Activated CD8-positive, alpha-beta memory T cell treated with anti-CD3 and anti-CD28 coated beads for 36 hours (primary cell): ENCODE results near the gene PPP2R5C. TPM values are rescaled to one million over a fixed set of nuclear protein-coding genes. Genes with fewer than 3 reads are reported as not detected.

ENCODE experiments used
- CTCF ChIA-PET: fragments of 350-600 bp; sonication (Branson Sonifier 250); formaldehyde crosslinking; loops from one replicate; lab custom pipeline; 2021; ENCODE audit warnings: antibody characterized with exemption; lab: Charles Lee
- POLR2A ChIA-PET: fragments of 350-600 bp; sonication (Branson Sonifier 250); formaldehyde crosslinking; loops from one replicate; lab custom pipeline; 2021; ENCODE audit warnings: antibody characterized with exemption; lab: Charles Lee
- total RNA-seq, 2 experiments: library from RNA; stranded (reverse); gene quantifications; one replicate each; pipeline ENCODE4 v1.2.3, GENCODE V29; 2021

The PPP2R5C gene
- total RNA-seq, 2 experiments from 2014 or later = 222 to 242 TPM

DNA sequence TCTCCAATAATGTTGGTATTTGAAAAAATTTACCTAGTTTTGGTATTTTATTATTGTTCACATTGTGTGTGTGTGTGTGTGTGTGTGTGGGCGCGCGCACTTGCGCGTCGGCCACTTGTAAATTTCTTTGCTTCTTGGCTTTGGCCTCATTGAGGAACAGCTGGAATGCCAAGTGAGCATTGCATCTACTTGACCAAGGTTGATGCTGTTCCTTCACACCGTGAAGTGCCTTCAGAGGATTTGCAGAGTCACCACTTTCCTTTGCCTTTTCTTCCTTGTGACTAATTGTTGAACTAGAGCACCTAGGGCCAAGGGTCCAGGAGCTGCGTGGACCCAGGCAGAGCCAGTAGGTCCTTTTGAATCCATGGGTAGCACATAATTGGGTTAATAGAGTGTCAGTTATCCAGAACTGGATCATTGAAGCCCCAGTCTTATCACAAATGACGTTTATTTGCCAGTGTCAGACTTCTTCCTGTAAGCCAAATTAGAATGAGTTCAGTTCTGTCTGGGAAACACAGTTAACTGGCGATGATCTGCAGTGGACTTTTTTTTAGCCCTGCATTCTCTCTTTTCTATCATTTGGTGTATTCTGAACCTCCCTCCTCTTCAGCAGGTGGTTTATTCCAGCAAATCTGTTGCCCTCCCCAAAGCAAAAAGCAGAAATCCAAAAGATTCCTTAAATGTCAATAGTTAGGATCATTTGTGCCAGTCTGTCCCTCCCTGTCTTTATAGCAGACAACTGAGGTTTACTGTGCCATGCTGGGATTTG lies 2.6 kb downstream of the PPP2R5C start:
- ChIA-PET POLR2A (interaction anchor here (0.6 to 0.9 kb wide), 3 partner anchors 45 to 188 kb away, joined by 3 read pairs; no protein-coding TSS in a partner anchor), CTCF (interaction anchor here (1.1 to 1.5 kb wide), 2 partner anchors 26 to 187 kb away, joined by 3 read pairs; no protein-coding TSS in a partner anchor)

DNA sequence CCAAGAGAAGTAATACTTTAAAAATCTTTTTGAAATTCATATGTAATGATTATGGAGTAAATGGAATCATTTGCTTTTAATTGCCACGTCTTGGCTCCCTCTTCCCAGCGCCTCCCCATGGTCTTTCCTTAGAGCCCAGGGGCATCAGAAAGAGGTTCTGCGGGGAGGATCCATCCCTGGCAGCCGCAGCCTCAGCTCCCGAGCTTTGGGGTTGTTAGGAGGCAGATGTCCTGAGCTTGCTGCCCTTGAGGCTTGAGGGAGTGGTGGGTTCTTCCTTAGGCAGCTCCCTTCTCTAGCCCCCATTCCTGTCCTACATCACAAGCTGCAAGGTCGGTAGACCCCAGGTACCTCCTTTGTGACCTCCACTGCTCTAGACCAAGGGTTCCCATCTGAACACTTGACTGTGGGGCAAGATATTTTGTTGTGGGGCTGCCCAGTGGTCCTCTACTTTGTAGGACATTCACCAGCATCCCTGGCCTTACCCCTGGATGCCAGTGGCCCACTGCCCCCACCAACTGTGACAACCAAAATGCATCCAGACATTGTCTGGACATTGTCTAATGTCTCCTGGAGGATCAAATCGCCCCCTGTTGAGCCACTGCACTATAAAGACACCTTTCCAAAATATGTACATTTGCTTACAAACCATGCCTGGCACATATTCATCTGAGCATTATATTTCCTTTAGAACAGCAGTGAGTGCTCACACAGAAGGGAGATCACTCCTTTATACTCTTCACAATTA lies 6.3 kb downstream of the PPP2R5C start:
- POLR2A ChIA-PET = interaction anchor here (0.5 kb wide), 1 partner anchor 30 kb away, joined by 4 read pairs; no protein-coding TSS in a partner anchor
- CTCF ChIA-PET = interaction anchor here (1.1 to 1.4 kb wide), 2 partner anchors 24 to 61 kb away, joined by 3 read pairs; no protein-coding TSS in a partner anchor

DNA sequence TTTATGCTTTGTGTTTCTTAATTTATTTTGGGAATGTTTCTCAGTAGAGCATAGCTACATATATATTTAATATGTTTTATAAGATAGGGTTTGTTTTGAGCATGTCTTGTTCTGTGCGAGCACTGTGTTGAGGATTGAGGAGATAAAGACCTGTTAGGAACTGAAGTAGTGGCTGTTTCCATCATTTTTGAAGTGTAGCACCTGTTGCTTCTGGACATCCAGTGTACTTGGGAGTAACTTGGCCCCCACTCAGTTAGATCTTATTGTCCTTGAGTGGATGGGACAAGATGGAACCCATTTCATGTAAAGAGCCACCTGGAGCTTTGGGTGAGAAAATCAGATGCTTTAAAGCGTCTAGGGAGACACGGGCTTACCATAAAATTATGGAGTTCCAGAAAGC lies 8.7 kb downstream of the PPP2R5C start:
- CTCF ChIA-PET = interaction anchor here (0.8 to 2.8 kb wide), 20 partner anchors 9 to 179 kb away, joined by 3 to 28 read pairs (median 4); no protein-coding TSS in a partner anchor
- POLR2A ChIA-PET = interaction anchor here (0.6 to 1.0 kb wide), 3 partner anchors 7 to 109 kb away, joined by 3 to 4 read pairs (median 3); no protein-coding TSS in a partner anchor

DNA sequence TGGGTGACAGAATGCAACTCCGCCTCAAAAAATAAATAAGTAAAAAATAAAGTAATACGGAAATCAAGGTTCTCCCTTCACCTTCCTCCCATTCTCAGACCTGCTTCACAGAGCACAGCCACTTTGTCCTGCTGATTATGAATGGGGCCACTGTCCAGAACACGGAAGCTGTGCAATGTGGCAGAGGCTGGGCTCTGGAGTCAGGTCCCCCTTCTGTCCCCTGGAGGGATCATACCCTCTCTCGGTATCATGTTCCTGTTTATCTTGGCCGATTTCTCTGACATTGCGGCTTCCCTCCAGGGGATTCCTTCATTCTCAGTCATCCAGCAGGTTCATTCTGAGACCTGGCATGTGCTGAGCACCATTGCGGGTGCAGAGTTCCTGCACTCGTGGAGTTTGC lies 11.3 kb downstream of the PPP2R5C start:
- POLR2A ChIA-PET = no interaction called here
- CTCF ChIA-PET = interaction anchor here (1.0 kb wide), 1 partner anchor 10 kb away, joined by 3 read pairs; no protein-coding TSS in a partner anchor

DNA sequence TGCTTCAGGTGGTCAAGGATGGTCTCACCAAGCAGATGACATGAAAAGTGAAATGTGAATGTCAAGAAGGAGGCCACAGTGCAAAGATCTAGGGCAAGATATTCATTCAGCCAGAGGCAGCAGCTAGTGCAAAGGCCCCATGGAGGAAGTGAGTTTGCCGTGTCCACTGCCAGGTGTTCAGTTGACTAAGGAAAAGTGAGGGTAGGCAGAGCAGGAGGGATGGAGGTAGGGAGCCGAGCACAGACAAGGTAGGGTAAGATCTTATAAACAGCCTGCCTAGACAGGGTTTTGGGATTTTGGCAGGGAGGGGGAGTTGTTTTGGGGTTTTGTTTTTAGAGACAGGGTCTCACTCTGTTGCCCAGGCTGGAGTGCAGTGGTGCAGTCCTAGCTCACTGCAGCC lies 11.9 kb downstream of the PPP2R5C start:
- POLR2A ChIA-PET = no interaction called here

DNA sequence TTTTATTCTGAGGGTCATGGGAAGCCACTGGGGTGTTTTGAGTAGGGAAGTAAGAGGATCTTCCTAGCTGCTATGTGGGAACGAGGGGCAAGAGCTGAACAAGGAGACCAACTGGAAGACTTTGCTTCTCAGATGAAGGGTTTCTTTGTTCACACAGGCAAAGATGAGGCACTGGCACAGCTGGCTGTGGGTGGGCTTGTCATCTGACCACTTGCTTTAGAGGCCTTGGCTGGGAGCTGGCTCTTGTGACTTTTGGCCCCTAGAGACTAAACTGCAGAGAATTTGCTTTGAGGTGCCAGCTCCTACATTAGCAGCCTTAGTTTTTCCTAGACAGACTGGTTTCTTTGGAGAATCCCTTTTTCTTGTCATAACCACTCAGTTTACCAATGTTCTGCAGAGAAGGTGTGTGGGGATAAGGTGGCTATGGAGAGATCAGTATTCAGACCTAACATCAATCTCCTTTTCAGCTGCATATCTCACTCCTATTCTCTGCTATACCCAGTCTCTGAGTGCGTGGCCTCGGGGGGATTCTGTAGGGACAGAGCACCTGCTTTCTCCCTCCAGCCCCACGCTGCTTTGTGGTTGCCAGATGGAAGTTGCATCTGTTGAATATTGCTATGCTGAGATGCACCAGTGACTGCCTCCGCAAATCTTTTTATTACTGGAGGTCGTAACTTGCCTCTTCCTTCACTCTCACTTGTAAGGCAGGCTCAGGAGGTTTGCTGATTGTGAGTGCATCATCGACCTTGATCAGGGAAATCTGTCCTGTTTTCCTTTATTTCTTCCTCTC lies 12.7 kb downstream of the PPP2R5C start:
- ChIA-PET CTCF (no interaction called here), POLR2A (no interaction called here)

More for the DNA sequence above, 11.9 kb downstream of the PPP2R5C start:
- CTCF ChIA-PET = interaction anchor here (1.0 kb wide), 1 partner anchor 10 kb away, joined by 3 read pairs; no protein-coding TSS in a partner anchor

DNA sequence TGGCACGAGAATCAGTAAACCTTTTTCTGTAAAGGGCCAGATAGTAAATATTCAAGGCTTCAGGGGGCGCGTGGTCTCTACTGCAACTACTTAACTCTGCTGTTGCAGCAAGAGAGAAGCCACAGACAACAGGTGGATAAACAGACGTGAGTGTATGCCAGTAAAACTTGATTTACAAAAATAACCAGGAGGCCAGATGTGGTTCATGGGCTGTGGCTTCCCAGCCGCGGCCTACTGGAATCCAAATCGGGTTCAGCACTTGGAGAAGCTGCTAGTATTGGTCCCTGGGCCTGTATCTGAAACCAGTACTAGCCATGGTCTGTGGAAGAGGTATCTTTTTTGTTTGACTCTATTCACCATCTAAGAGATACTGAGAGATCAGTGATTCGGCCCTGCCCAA lies 13.3 kb downstream of the PPP2R5C start:
- ChIA-PET CTCF (no interaction called here), POLR2A (no interaction called here)

DNA sequence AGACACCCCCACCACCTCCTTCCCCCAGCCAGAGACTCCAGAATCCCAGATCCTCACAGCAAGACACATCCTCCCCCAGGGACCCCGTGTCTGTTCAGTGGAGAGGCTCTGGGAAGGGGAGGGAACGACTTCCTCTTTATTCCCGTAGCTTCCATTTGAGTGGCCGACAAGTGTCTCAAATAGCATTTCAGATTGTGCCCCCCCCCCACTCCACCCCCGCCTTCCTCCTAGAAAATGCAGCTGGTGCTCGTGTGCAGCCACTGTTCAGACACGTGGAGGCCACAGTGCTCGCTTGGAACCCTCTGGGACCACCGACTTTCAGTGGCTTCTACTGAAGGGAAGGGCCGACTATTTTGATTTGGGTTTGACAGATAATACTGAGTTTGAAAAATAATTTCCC lies 14.3 kb downstream of the PPP2R5C start:
- POLR2A ChIA-PET = no interaction called here

DNA sequence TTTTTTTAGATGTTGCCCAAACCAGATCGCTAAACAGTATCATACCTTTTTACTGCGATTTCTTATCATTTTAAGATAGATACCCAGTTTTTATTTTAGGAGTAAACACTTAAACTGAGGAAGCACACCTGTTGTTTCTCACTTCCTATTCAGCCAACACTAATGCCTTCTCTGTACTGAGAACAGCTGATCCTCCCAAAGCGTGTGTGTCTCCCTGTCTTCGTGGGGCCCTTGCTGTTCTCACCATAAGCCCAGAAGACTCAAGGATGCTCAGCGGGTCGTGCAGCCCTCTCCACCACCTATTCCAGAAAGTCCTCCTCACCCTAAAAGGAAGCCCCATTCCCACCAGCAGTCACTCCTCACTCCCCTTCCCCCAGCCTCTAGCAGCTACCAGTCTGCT lies 14.8 kb downstream of the PPP2R5C start:
- ChIA-PET CTCF (interaction anchor here (0.6 kb wide), 1 partner anchor 33 kb away, joined by 3 read pairs; no protein-coding TSS in a partner anchor), POLR2A (interaction anchor here (0.6 kb wide), 1 partner anchor 184 kb away, joined by 3 read pairs; no protein-coding TSS in a partner anchor)

More for the DNA sequence above, 14.3 kb downstream of the PPP2R5C start:
- CTCF ChIA-PET = interaction anchor here (0.6 kb wide), 1 partner anchor 34 kb away, joined by 3 read pairs; no protein-coding TSS in a partner anchor

DNA sequence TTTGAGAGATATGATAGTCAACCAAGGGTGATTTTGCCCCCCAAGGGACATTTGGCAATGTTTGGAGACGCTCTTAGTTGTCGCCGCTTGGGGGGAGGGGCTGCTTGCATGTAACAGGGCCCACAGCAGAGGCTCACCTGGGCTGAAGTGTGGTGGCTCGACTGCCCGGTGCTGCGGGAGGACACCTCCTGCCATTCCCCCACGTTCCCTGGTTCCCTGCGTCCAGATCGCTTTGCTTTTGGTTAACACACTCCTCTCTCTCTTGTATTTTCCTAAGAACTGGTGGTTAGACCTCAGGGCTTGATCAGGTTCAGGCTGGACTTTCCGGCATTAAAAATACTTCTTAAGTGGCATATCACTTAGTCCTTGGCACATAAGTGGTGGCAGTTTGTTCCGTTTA lies 18.9 kb downstream of the PPP2R5C start:
- ChIA-PET CTCF (interaction anchor here (1.3 kb wide), 1 partner anchor 12 kb away, joined by 3 read pairs; no protein-coding TSS in a partner anchor), POLR2A (interaction anchor here (1.0 kb wide), 1 partner anchor 29 kb away, joined by 4 read pairs; no protein-coding TSS in a partner anchor)

DNA sequence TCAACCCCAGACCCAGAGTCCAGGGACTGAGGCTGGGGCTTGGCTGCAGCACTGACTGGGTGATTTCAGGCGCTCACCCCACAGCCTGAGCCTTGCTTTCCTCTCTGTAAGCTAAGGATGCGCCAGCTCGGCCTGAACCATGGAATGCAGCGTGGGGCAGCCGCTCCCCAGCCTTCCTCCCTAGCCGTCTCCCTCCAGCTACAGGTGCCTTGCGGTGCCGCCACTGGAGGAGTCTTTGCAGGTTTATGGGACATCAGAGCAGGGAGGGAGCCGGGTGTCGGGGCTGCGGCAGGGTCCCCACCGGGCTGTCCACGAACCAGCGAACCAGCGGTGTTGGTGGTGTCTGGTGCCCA lies 19.4 kb downstream of the PPP2R5C start:
- POLR2A ChIA-PET = interaction anchor here (1.0 kb wide), 2 partner anchors 12 to 28 kb away, joined by 3 to 4 read pairs; no protein-coding TSS in a partner anchor

DNA sequence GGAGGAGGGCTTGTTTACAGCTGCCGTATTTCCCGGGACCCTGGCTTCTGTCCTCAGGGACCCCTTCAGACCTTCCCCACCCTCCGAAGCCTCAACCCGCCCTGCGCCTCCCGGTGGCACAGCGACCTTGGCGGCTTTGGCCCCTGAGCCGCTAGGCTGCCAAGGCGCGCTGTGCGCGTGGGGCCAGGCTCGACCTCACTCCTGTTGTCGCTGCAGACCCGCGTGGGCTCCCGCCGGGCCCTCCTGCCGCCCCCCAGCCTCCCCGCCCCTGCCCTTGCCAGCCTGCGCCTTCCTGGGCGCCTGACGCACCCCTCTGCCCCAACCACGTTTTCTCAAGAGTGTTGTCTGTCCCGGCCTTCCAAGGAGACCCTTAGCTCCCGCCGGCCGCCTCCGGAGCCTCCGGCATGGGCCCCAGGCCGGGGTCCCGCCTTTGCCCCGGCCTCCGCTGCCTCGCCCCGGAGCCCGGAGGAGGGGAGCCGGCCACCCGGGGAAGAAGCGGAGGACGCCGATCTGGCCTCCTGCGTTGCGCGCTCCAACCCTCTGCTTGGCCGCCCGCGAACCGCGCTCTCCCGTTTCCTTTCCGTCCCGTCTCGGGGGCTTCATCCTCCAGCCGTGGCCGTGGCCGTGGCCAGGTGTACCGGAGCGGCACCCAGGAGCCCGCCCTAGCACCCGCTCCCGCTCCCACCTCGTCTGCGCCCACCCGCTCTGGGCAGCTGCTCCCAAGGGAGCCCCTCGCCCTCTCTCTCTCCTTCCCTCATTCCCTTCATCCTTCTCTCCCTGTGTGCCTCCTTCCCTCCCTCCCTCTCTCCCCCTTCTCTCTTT lies 19.9 kb downstream of the PPP2R5C start:
- ChIA-PET CTCF (interaction anchor here (0.7 to 1.3 kb wide), 2 partner anchors 10 to 11 kb away, joined by 3 to 5 read pairs; no protein-coding TSS in a partner anchor), POLR2A (interaction anchor here (1.0 kb wide), 2 partner anchors 11 to 28 kb away, joined by 3 to 4 read pairs; no protein-coding TSS in a partner anchor)

More for the DNA sequence above, 19.4 kb downstream of the PPP2R5C start:
- CTCF ChIA-PET = interaction anchor here (1.3 kb wide), 1 partner anchor 12 kb away, joined by 3 read pairs; no protein-coding TSS in a partner anchor

DNA sequence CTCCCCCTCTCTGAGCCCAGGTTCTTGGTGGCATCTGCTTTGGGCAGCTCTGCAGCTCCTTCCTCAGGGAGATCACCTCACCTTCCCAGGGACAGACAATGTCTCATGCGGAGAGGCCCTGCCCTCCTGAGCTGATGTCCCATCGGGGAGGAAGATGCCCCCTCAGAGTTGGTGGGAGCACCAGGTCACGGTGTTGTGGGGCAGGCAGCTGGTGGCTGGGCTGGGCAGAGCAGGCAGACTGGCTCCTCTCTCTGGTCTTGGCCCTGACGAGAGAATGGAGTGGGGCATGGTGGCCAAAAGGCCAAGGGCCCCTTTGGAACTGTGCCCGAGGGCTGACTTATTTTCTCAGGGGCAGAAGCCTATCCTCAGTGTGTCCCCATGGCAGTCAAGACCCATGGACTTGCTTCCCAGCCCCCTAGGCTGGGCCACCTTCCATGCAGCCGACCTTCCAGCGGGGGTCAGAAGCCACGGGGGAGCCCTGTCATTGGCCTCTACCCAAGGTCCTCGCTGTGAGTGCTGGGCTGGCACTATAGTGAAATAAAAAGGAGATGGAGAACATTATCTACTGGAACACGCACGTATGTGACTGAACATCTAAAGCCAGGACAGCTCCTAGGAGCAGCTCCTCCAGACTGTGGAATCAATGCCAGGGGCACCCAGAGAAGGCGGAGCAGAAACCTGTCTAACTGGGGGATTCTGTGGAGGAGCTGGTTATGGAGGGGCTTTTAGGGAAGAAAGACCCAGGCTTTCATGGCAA lies 21.9 kb downstream of the PPP2R5C start:
- ChIA-PET POLR2A (interaction anchor here (0.6 kb wide), 1 partner anchor 159 kb away, joined by 3 read pairs; no protein-coding TSS in a partner anchor), CTCF (interaction anchor here (0.7 kb wide), 1 partner anchor 79 kb away, joined by 4 read pairs; no protein-coding TSS in a partner anchor)

DNA sequence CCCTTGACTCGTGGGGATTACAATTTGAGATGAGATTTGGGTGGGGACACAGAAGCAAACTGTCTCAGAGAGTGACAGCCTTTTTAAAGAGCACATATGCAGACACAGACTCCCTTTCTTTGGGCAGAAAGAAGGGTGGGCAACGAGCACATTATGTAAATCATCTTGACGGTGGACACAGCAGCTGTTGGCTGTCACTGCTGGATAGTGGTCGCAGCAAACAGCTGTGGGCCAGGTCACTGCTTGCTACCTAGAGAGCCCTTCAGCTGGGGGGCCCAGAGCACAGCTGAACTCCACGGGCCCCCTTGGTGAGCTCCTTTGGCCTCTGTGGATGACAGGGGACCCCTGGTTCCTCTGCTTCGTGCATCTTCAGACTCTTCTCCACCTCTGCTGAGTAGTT lies 23.1 kb downstream of the PPP2R5C start:
- POLR2A ChIA-PET = no interaction called here
- CTCF ChIA-PET = no interaction called here

DNA sequence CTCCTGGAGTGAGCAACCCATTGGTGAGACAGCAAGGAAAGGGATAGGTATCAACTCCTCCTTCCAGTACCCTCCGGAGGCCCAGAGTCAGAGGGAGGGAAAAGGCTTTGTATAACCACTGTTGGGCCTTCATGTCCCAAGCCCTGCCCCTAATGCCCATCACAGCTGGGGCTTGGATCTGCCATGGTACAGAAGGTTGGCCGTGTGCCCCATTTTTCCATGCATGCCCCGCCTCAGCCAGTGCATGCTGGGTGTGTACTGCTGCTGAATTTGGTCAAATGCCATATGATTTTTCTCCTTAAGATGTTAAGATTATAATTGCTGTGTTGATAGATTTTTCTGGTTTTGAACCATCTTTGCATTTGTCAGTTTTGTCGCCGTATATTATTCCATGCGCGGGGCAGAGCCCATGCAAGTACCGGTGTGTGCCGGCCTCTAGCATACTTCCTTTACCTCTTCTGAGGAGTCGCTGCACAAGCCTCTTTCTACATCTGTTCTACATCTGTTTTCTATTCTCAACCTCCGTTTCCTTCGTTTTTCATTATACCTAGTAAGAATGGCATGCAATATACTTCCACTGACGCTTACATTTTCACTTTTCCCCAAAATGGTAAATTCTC lies 26.6 kb downstream of the PPP2R5C start:
- ChIA-PET POLR2A (no interaction called here), CTCF (interaction anchor here (1.2 kb wide), 1 partner anchor 17 kb away, joined by 4 read pairs; no protein-coding TSS in a partner anchor)

DNA sequence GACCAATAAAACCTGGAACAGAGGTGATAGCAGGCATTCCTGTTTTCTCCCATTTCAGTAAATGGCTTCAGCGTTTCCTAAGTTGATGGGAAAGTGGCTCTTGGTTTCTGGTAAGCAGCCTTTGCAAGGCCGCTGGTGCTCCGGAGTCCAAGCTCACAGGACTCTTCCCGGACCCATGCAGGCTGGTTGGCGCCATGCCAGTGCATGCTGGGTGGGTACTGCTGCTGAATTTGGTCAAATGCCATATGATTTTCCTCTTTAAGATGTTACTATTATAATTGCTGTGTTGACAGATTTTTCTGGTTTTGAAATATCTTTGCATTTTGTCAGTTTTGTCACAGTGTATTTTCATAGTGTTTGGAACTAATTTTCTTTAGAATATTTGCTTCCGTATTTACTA lies 27.7 kb downstream of the PPP2R5C start:
- CTCF ChIA-PET = no interaction called here
- POLR2A ChIA-PET = no interaction called here
